ENCODE measurements around the gene PLA2G2A.

DNA sequence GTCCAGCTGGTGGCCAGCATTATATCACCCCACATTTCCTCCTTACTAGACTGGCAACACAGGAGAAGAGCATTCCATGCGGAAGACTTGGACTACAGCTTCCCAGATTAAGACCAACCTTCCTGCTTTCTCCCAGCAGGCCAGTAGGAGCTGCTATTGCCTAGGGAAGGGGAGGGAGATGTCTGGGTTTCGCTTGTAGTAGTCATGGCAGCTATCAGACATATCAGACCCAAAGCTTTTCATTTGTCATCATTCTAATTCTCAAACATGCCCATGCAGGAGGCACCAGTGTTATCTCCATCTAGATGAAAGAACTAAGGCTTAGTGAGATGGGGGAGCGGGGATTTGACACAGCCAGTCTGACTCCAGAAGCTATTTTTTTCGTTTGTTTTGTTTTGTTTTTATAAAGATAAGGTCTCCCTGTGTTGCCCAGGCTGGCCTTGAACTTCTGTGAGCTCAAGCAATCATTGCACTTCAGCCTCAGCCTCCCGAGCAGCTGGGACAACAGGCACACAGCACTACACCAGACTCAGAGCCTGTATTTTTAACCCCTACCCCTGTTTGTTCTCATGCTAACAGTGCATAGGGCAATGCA, 4.5 kb downstream of the PLA2G2A start:
- TF ChIP-seq POLR2AphosphoS5 (IDR thresholded peaks at IDR 0.05): peak in 1 of 3 donors; percentile 50
- TF ChIP-seq, protein P1, sequence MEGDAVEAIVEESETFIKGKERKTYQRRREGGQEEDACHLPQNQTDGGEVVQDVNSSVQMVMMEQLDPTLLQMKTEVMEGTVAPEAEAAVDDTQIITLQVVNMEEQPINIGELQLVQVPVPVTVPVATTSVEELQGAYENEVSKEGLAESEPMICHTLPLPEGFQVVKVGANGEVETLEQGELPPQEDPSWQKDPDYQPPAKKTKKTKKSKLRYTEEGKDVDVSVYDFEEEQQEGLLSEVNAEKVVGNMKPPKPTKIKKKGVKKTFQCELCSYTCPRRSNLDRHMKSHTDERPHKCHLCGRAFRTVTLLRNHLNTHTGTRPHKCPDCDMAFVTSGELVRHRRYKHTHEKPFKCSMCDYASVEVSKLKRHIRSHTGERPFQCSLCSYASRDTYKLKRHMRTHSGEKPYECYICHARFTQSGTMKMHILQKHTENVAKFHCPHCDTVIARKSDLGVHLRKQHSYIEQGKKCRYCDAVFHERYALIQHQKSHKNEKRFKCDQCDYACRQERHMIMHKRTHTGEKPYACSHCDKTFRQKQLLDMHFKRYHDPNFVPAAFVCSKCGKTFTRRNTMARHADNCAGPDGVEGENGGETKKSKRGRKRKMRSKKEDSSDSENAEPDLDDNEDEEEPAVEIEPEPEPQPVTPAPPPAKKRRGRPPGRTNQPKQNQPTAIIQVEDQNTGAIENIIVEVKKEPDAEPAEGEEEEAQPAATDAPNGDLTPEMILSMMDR (IDR thresholded peaks at IDR 0.05): peak in 5 of 7 experiments; percentile 45 to 78 (median 57)
